GM12864 (cell line): ENCODE results near the gene IL16.

Source experiments
- DNase-seq: peaks from one replicate; pipeline ENCODE4 v3.0.0-alpha.2; 2011; ENCODE audit warnings: low read depth
- H3K4me3 ChIP-seq: 2 replicates; pipeline ENCODE4 v1.5.1; 2011; ENCODE audit warnings: mild to moderate bottlenecking, low read depth, low read length, control low read depth
- CTCF ChIP-seq: IDR thresholded peaks from 2 replicates; pipeline ENCODE4 v1.5.1; 2011; ENCODE audit warnings: low read depth, mild to moderate bottlenecking, moderate library complexity, low read length, control low read depth, inconsistent platforms; ENCODE audit errors: missing control alignments

IL16 gene

GRCh38 chr15:81315452-81316175, 118.9 kb downstream of the IL16 start:
- H3K4me3 ChIP-seq: no peak overlapping the region
- no peak for TF ChIP-seq CTCF
- no peak for DNase-seq

- no peak for TF ChIP-seq CTCF
- no peak for DNase-seq
- H3K4me3 ChIP-seq: no peak overlapping the region
Observed at GRCh38 chr15:81316267-81316666, 119.6 kb downstream of the IL16 start.

- TF ChIP-seq CTCF: no peak
- no peak overlapping the region for H3K4me3 ChIP-seq
- DNase-seq: no peak
Observed at GRCh38 chr15:81317642-81318017, 121.0 kb downstream of the IL16 start.

GRCh38 chr15:81321667-81322066, 125.0 kb downstream of the IL16 start:
- no peak overlapping the region for H3K4me3 ChIP-seq
- DNase-seq: no peak
- TF ChIP-seq CTCF: no peak

- no peak for DNase-seq
- no peak for TF ChIP-seq CTCF
- no peak overlapping the region; the same call in none of the 2 replicates for H3K4me3 ChIP-seq
Observed at GRCh38 chr15:81322676-81323253, 126.1 kb downstream of the IL16 start.

- no peak for DNase-seq
- TF ChIP-seq CTCF: no peak
- H3K4me3 ChIP-seq: peak overlapping the region; percentile 99
Observed at GRCh38 chr15:81323559-81323943, 126.9 kb downstream of the IL16 start.
